Sigmoid colon (tissue), 7 donors: ENCODE data around the gene BSDC1. TPM values are rescaled to one million over a fixed set of nuclear protein-coding genes. Genes with fewer than 3 reads are reported as not detected.

Experiments
- DNase-seq: peaks from one replicate; pipeline ENCODE4 v3.0.0-alpha.2; 2019
- H3K27ac ChIP-seq, 4 donors: fragments of 200-600 bp; sonication (generic); one replicate each; pipeline ENCODE4 v1.5.1; 2016 to 2019; ENCODE audit warnings: mild to moderate bottlenecking in 1 of 4
- H3K27me3 ChIP-seq, 3 donors: fragments of 200-600 bp; sonication (generic); one replicate each; pipeline ENCODE4 v1.5.1; 2019; ENCODE audit warnings: mild to moderate bottlenecking in 1 of 3
- H3K36me3 ChIP-seq, 4 donors: fragments of 200-600 bp; sonication (generic); one replicate each; pipeline ENCODE4 v1.5.1; 2016 to 2019
- H3K4me1 ChIP-seq, 4 donors: fragments of 200-600 bp; sonication (generic); one replicate each; pipeline ENCODE4 v1.5.1; 2017 to 2019
- H3K4me3 ChIP-seq, 4 donors: fragments of 200-600 bp; sonication (generic); one replicate each; pipeline ENCODE4 v1.5.1; 2017 to 2019; ENCODE audit warnings: mild to moderate bottlenecking in 2 of 4, moderate library complexity in 1 of 4
- H3K9me3 ChIP-seq, 4 donors: fragments of 200-600 bp in 3 of 4; sonication (generic) in 3 of 4; one replicate each; pipeline versions ENCODE4 v1.5.1 to v1.6.1; 2013 to 2019
- CTCF ChIP-seq, 4 experiments: fragments of 450-650 bp in 3 of 4; fragments of 200-600 bp in 1 of 4; IDR thresholded peaks; one replicate each; pipeline ENCODE4 v1.5.1; 2016 to 2019; ENCODE audit warnings: antibody characterized with exemption in 4 of 4, mild to moderate bottlenecking in 3 of 4, moderate library complexity in 2 of 4
- EP300 ChIP-seq, 4 donors: sonication (generic); formaldehyde crosslinking; IDR thresholded peaks; one replicate each; pipeline ENCODE4 v1.6.1; 2017; ENCODE audit warnings: antibody characterized with exemption in 4 of 4
- POLR2A ChIP-seq, 2 donors: fragments of 450-650 bp; IDR thresholded peaks; one replicate each; pipeline ENCODE4 v1.6.1; 2016; ENCODE audit warnings: antibody characterized with exemption in 2 of 2, mild to moderate bottlenecking in 2 of 2, moderate library complexity in 2 of 2
- POLR2AphosphoS5 ChIP-seq, 4 donors: sonication (generic); formaldehyde crosslinking; IDR thresholded peaks; one replicate each; pipeline ENCODE4 v1.6.1; 2017; ENCODE audit warnings: antibody characterized with exemption in 4 of 4
- WGBS, 2 donors: extraction: QIAGEN DNeasy Blood & Tissue Kit; methylation state at CpG; one replicate each; pipeline ENCODE4 v1.1.7; 2013; 5-methylcytosine and 5-hydroxymethylcytosine counted together
- intact Hi-C: fragments of 100-400 bp; cut with DNase I; formaldehyde crosslinking; loops from one replicate; pipeline ENCODE4 v1.15.1; 2023
- polyA plus RNA-seq, 3 donors: library from polyadenylated mRNA; stranded (reverse); fragments of 200-250 nt; gene quantifications; one replicate each; pipeline ENCODE4 v1.2.3, GENCODE V29; 2013
- total RNA-seq, 4 donors: library from RNA; depleted of rRNA; stranded (reverse); fragments of >200 nt; gene quantifications; one replicate each; pipeline ENCODE4 v1.1.0, GENCODE V29; 2016
- donor health status: healthy with polysubstance abuse.
- donor health status: Bipolar disorder and iron deficiency.
- donor health status: healthy.

BSDC1 gene
- total and polyA plus RNA-seq, 7 donors: 46.2 to 76.7 (median 52.8) TPM

GRCh38 chr1:32335535-32335789 is 58.8 kb downstream of the BSDC1 start:
- intact Hi-C loops: loop anchor here (2.0 to 5.0 kb wide), 2 partner anchors 15 to 57 kb away; partner anchors contain the start of gene BSDC1
- WGBS, 2 donors: 1% methylated on average over 34 of the region's 34 CpGs
- H3K4me1 ChIP-seq: peaks cover 0 to 25% (median 22%) of the 10 kb centered on the region in 4 donors
- TF ChIP-seq POLR2A (IDR thresholded peaks at IDR 0.05) (no peak), CTCF (IDR thresholded peaks at IDR 0.05) (no peak), POLR2AphosphoS5 (IDR thresholded peaks at IDR 0.05) (no peak), EP300 (IDR thresholded peaks at IDR 0.05) (no peak)
- H3K27ac ChIP-seq: peak overlapping the region in 3 of 4 donors; percentile 49 to 65 (median 60)
- H3K36me3 ChIP-seq: peaks cover 6 to 27% (median 19%) of the 10 kb centered on the region in 4 donors
- H3K9me3 ChIP-seq: no peaks in the 10 kb centered on the region
- DNase-seq: no peak
- H3K27me3 ChIP-seq: no peaks in the 10 kb centered on the region
- peak overlapping the region; percentile 38 to 73 (median 60) for H3K4me3 ChIP-seq

- Histone ChIP-seq H3K27ac (peak overlapping the region in 3 of 4 donors; percentile 49 to 65 (median 60)), H3K4me1 (peaks cover 0 to 25% (median 22%) of the 10 kb centered on the region in 4 donors), H3K4me3 (peak overlapping the region; percentile 38 to 73 (median 60)), H3K9me3 (no peaks in the 10 kb centered on the region), H3K27me3 (no peaks in the 10 kb centered on the region), H3K36me3 (peaks cover 6 to 31% (median 22%) of the 10 kb centered on the region in 4 donors)
- DNase-seq: peak; percentile 77
- intact Hi-C loops: loop anchor here (2.0 to 5.0 kb wide), 2 partner anchors 16 to 57 kb away; partner anchors contain the start of gene BSDC1
- TF ChIP-seq POLR2AphosphoS5 (IDR thresholded peaks at IDR 0.05) (no peak), POLR2A (IDR thresholded peaks at IDR 0.05) (no peak), EP300 (IDR thresholded peaks at IDR 0.05) (no peak), CTCF (IDR thresholded peaks at IDR 0.05) (peak; percentile 48 to 73 (median 66))
- 1 to 2% methylated on average over 46 of the region's 46 CpGs for WGBS, 2 donors
Measured at GRCh38 chr1:32334864-32335534, 59.2 kb downstream of the BSDC1 start.

- H3K9me3 ChIP-seq: no peaks in the 10 kb centered on the region
- WGBS, 2 donors: 12 to 35% methylated on average over 9 of the region's 9 CpGs
- TF ChIP-seq POLR2A (IDR thresholded peaks at IDR 0.05): no peak
- no peak for TF ChIP-seq EP300 (IDR thresholded peaks at IDR 0.05)
- no peak for TF ChIP-seq POLR2AphosphoS5 (IDR thresholded peaks at IDR 0.05)
- TF ChIP-seq CTCF (IDR thresholded peaks at IDR 0.05): no peak
- H3K4me1 ChIP-seq: peaks cover 0 to 25% (median 22%) of the 10 kb centered on the region in 4 donors
- intact Hi-C loops: loop anchor here (2.0 kb wide), 1 partner anchor 16 kb away; no protein-coding TSS in a partner anchor
- H3K27me3 ChIP-seq: no peaks in the 10 kb centered on the region
- no peak for DNase-seq
- peak overlapping the region in 3 of 4 donors; percentile 54 to 73 (median 65) for H3K4me3 ChIP-seq
- peak overlapping the region in 1 of 4 donors; percentile 60 for H3K27ac ChIP-seq
- H3K36me3 ChIP-seq: peaks cover 6 to 38% (median 23%) of the 10 kb centered on the region in 4 donors
Measured at GRCh38 chr1:32334274-32334861, 59.9 kb downstream of the BSDC1 start.

- Histone ChIP-seq H3K4me1 (peaks cover 0 to 25% (median 22%) of the 10 kb centered on the region in 4 donors), H3K27me3 (no peaks in the 10 kb centered on the region), H3K27ac (no peak overlapping the region), H3K4me3 (no peak overlapping the region), H3K36me3 (peaks cover 6 to 47% (median 31%) of the 10 kb centered on the region in 4 donors), H3K9me3 (no peaks in the 10 kb centered on the region)
- WGBS, 2 donors: 47 to 53% methylated on average over 3 of the region's 3 CpGs
- TF ChIP-seq POLR2AphosphoS5 (IDR thresholded peaks at IDR 0.05) (no peak), POLR2A (IDR thresholded peaks at IDR 0.05) (no peak), CTCF (IDR thresholded peaks at IDR 0.05) (no peak), EP300 (IDR thresholded peaks at IDR 0.05) (no peak)
- intact Hi-C loops: no loop called here
- no peak for DNase-seq
Measured at GRCh38 chr1:32333251-32333963, 60.8 kb downstream of the BSDC1 start.
